ENCODE data around the gene TSC22D4. TPM values are rescaled to one million over a fixed set of nuclear protein-coding genes. Genes with fewer than 3 reads are reported as not detected.
A peak's percentile ranks its signal among the peaks of the same experiment; 100 is the strongest.

The TSC22D4 gene
- total RNA-seq, 2 experiments from 2014 or later = 92.6 to 94.2 TPM

GRCh38 chr7:100519580-100519979, 40.6 kb upstream of the TSC22D4 start:
- ATAC-seq (no peak), DNase-seq (no peak)
- Mint-ChIP-seq H3K36me3 (ENCODE audit: low read depth) (no peaks in the 10 kb centered on the region), H3K4me3 (no peak overlapping the region), H3K4me1 (ENCODE audit: low read depth) (peaks cover 20% of the 10 kb centered on the region), H3K9me3 (no peaks in the 10 kb centered on the region), H3K27ac (no peak overlapping the region), H3K27me3 (no peaks in the 10 kb centered on the region)
- POLR2A ChIA-PET = no interaction called here
- intact Hi-C loops (cut with micrococcal nuclease) = no loop called here
- CTCF ChIA-PET = interaction anchor here (0.9 to 1.7 kb wide), 4 partner anchors 13 to 40 kb away, joined by 3 to 4 read pairs (median 3); no protein-coding TSS in a partner anchor
- TF ChIP-seq CTCF (IDR thresholded peaks at IDR 0.05) = no peak

GRCh38 chr7:100517305-100517704, 38.3 kb upstream of the TSC22D4 start:
- no peak for TF ChIP-seq CTCF (IDR thresholded peaks at IDR 0.05)
- Mint-ChIP-seq H3K27me3 (no peaks in the 10 kb centered on the region), H3K9me3 (no peaks in the 10 kb centered on the region), H3K4me1 (ENCODE audit: low read depth) (peaks cover 20% of the 10 kb centered on the region), H3K27ac (no peak overlapping the region), H3K36me3 (ENCODE audit: low read depth) (no peaks in the 10 kb centered on the region), H3K4me3 (no peak overlapping the region)
- intact Hi-C loops (cut with micrococcal nuclease) = no loop called here
- DNase-seq (no peak), ATAC-seq (no peak)
- ChIA-PET POLR2A (interaction anchor here (1.1 to 1.7 kb wide), 2 partner anchors 19 to 28 kb away, joined by 3 read pairs; no protein-coding TSS in a partner anchor), CTCF (interaction anchor here (1.6 kb wide), 1 partner anchor 43 kb away, joined by 5 read pairs; no protein-coding TSS in a partner anchor)

- ChIA-PET CTCF (interaction anchor here (1.2 to 1.8 kb wide), 5 partner anchors 10 to 49 kb away, joined by 3 to 5 read pairs (median 4); no protein-coding TSS in a partner anchor), POLR2A (interaction anchor here (0.6 to 1.7 kb wide), 6 partner anchors 18 to 1628 kb away, joined by 3 to 4 read pairs (median 3); partner anchors contain the start of gene AGFG2)
- no peak for TF ChIP-seq CTCF (IDR thresholded peaks at IDR 0.05)
- H3K27me3 Mint-ChIP-seq = no peaks in the 10 kb centered on the region
- peak; percentile 63 for DNase-seq
- H3K4me3 Mint-ChIP-seq = no peak overlapping the region
- peak overlapping the region; percentile 53 for H3K27ac Mint-ChIP-seq
- ATAC-seq = peak; percentile 80
- H3K36me3 Mint-ChIP-seq (ENCODE audit: low read depth) = no peaks in the 10 kb centered on the region
- intact Hi-C loops (cut with micrococcal nuclease) = no loop called here
- H3K9me3 Mint-ChIP-seq = no peaks in the 10 kb centered on the region
- H3K4me1 Mint-ChIP-seq (ENCODE audit: low read depth) = peaks cover 20% of the 10 kb centered on the region
These were observed 37.3 kb upstream of the TSC22D4 start for GRCh38 chr7:100516135-100516812.

DNA sequence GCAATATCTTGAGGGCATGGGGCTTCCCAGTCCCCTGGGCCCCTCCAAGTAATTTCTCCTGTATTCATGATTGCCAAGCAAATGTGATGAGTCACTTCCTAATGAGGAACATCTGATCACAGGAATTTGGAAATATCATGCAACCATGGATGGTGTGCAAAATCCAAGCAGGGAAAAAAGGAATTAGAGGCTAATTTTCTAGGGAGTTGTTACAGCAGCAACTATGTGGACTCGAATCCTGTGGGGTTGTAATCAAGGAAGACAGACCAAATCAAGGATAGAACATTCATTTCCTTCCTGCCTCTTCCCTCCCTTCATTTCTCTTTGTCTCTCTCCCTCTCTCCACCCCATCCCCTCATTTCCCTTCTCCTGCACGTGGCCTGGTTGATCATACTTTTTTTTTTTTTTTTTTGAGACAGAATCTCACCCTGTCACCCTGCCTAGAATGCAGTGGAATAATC, 36.1 kb upstream of the TSC22D4 start:
- no peak for TF ChIP-seq CTCF (IDR thresholded peaks at IDR 0.05)
- no peak for DNase-seq
- ChIA-PET POLR2A (no interaction called here), CTCF (interaction anchor here (1.6 to 1.8 kb wide), 2 partner anchors 8 to 50 kb away, joined by 4 to 5 read pairs; no protein-coding TSS in a partner anchor)
- no peak overlapping the region for H3K4me3 Mint-ChIP-seq
- H3K27ac Mint-ChIP-seq = peak overlapping the region; percentile 46
- H3K27me3 Mint-ChIP-seq = no peaks in the 10 kb centered on the region
- intact Hi-C loops (cut with micrococcal nuclease) = no loop called here
- no peaks in the 10 kb centered on the region for H3K36me3 Mint-ChIP-seq (ENCODE audit: low read depth)
- H3K4me1 Mint-ChIP-seq (ENCODE audit: low read depth) = peaks cover 18% of the 10 kb centered on the region
- H3K9me3 Mint-ChIP-seq = no peaks in the 10 kb centered on the region
- ATAC-seq = no peak

GRCh38 chr7:100513212-100513810, 34.3 kb upstream of the TSC22D4 start:
- H3K27ac Mint-ChIP-seq = no peak overlapping the region
- no peak for TF ChIP-seq CTCF (IDR thresholded peaks at IDR 0.05)
- ATAC-seq (no peak), DNase-seq (no peak)
- H3K9me3 Mint-ChIP-seq = no peaks in the 10 kb centered on the region
- ChIA-PET CTCF (no interaction called here), POLR2A (no interaction called here)
- peaks cover 18% of the 10 kb centered on the region for H3K4me1 Mint-ChIP-seq (ENCODE audit: low read depth)
- intact Hi-C loops (cut with micrococcal nuclease) = no loop called here
- no peaks in the 10 kb centered on the region for H3K36me3 Mint-ChIP-seq (ENCODE audit: low read depth)
- no peaks in the 10 kb centered on the region for H3K27me3 Mint-ChIP-seq
- H3K4me3 Mint-ChIP-seq = no peak overlapping the region

All from activated CD8-positive, alpha-beta T cell treated with anti-CD3 and anti-CD28 coated beads for 36 hours (primary cell).